K562 (cell line): ENCODE measurements around the gene INO80C. TPM values are rescaled to one million over a fixed set of nuclear protein-coding genes. Genes with fewer than 3 reads are reported as not detected.
A peak's percentile ranks its signal among the peaks of the same experiment; 100 is the strongest.

Experiments
- ATAC-seq: fragments of 200-7000 bp; cut with Tn5 transposase; 3 replicates; pipeline ENCODE4 v1.9.1; 2020; ENCODE audit warnings: moderate library complexity
- BruUV-seq: library from RNA; stranded (reverse); fragments of 400-500 nt; replicated peaks from 2 replicates; lab custom pipeline; 2021; lab: Mats Ljungman, UMichigan
- CTCF ChIA-PET: fragments of 300-600 bp; formaldehyde crosslinking; extraction: SDS; loops from one replicate; lab custom pipeline; 2021; ENCODE audit warnings: low intra/inter-chr PET ratio; lab: Yijun Ruan, JAX
- POLR2A ChIA-PET: fragments of 300-600, 350-650 bp; sonication (Branson Sonifier 250); formaldehyde crosslinking; extraction: SDS; loops from one replicate; lab custom pipeline; 2021; ENCODE audit warnings: antibody characterized with exemption, inconsistent platforms; lab: Yijun Ruan, JAX
- DNase-seq, 4 experiments: peaks; one replicate each; pipeline versions ENCODE4 v3.0.0 to v3.0.0-alpha.2; 2011 to 2018; ENCODE audit warnings: low spot score in 3 of 4, mixed read lengths in 3 of 4; ENCODE audit errors: extremely low read depth in 1 of 4
- FAIRE-seq: peaks from 2 replicates; lab custom pipeline; 2011; peaks lifted over from hg19 to GRCh38; lab: Jason Lieb, UNC
- H2AFZ ChIP-seq: 2 replicates; pipeline ENCODE4 v1.6.0; 2011; ENCODE audit warnings: low read depth, low read length, control low read depth, inconsistent platforms
- H3K27ac ChIP-seq: fragments of 200-600 bp; 3 replicates; pipeline ENCODE4 v1.8.0; 2011; ENCODE audit warnings: low read depth, mild to moderate bottlenecking, control low read depth, inconsistent platforms, low read length, moderate library complexity, mixed read lengths; ENCODE audit errors: extremely low read depth
- H3K27me3 ChIP-seq, 2 experiments: fragments of 300-600 bp in 1 of 2; 2 replicates in 1 of 2; 3 replicates in 1 of 2; pipeline versions ENCODE4 v1.6.0 to v1.8.0; 2011; ENCODE audit warnings: inconsistent platforms in 2 of 2, low read length in 2 of 2, mild to moderate bottlenecking in 1 of 2, mixed read lengths in 1 of 2, moderate library complexity in 1 of 2; ENCODE audit not compliant: control insufficient read depth in 2 of 2, insufficient read depth in 2 of 2
- H3K36me3 ChIP-seq: fragments of 300-600 bp; 3 replicates; pipeline ENCODE4 v1.8.0; 2011; ENCODE audit warnings: mild to moderate bottlenecking, low read length, inconsistent platforms; ENCODE audit not compliant: control insufficient read depth, insufficient read depth
- H3K4me1 ChIP-seq, 2 experiments: fragments of 200-600 bp in 1 of 2; replicated peaks in 1 of 2; 2 replicates in 1 of 2; 3 replicates in 1 of 2; pipeline versions ENCODE4 v1.5.1 to v1.8.0; 2011; ENCODE audit warnings: inconsistent platforms in 2 of 2, low read length in 2 of 2, mild to moderate bottlenecking in 1 of 2, mixed read lengths in 1 of 2, moderate library complexity in 1 of 2; ENCODE audit not compliant: control insufficient read depth in 2 of 2, insufficient read depth in 2 of 2
- H3K4me2 ChIP-seq: 2 replicates; pipeline ENCODE4 v1.6.1; 2011; ENCODE audit warnings: low read length, control low read depth, inconsistent platforms, mixed read lengths; ENCODE audit not compliant: insufficient read depth
- H3K4me3 ChIP-seq: fragments of 200-600 bp; sonication (generic), shearing (Covaris generic); 2 replicates; pipeline ENCODE4 v1.5.1; 2016; ENCODE audit warnings: control low read depth, inconsistent platforms
- H3K79me2 ChIP-seq: fragments of 200-600 bp; 3 replicates; pipeline ENCODE4 v1.8.0; 2011; ENCODE audit warnings: low read length, inconsistent platforms; ENCODE audit not compliant: control insufficient read depth, insufficient read depth
- H3K9ac ChIP-seq, 2 experiments: 2 replicates each; pipeline versions ENCODE4 v1.6.0 to v1.6.1; 2011; ENCODE audit warnings: low read depth in 2 of 2, low read length in 2 of 2, control low read depth in 1 of 2, inconsistent platforms in 1 of 2, mild to moderate bottlenecking in 1 of 2, mixed read lengths in 1 of 2; ENCODE audit not compliant: insufficient read depth in 1 of 2
- H3K9me1 ChIP-seq: one replicate; pipeline ENCODE4 v1.6.0; 2011; ENCODE audit warnings: inconsistent platforms, mild to moderate bottlenecking, low read length, moderate library complexity; ENCODE audit not compliant: control insufficient read depth, insufficient read depth
- H3K9me3 ChIP-seq: replicated peaks from 2 replicates; pipeline ENCODE4 v1.5.1; 2011; ENCODE audit warnings: low read depth, low read length, inconsistent platforms; ENCODE audit not compliant: control insufficient read depth, insufficient read depth
- H4K20me1 ChIP-seq: replicated peaks from 2 replicates; pipeline ENCODE4 v1.6.1; 2011; ENCODE audit warnings: low read length, inconsistent platforms, mixed read lengths; ENCODE audit not compliant: control insufficient read depth, insufficient read depth
- AFF4 ChIP-seq: sonication (generic); formaldehyde crosslinking; IDR thresholded peaks from 2 replicates; pipeline ENCODE4 v1.8.0; 2023; ENCODE audit warnings: mild to moderate bottlenecking, missing genetic modification reagents
- CHD4 ChIP-seq: fragments of 200-600 bp; sonication (generic); IDR thresholded peaks from 3 replicates; pipeline ENCODE4 v1.6.1; 2012; ENCODE audit warnings: low read depth, mild to moderate bottlenecking, mixed read lengths, low read length, inconsistent platforms; ENCODE audit not compliant: insufficient read depth, insufficient replicate concordance, poor library complexity, severe bottlenecking
- CTCF ChIP-seq, 3 experiments: IDR thresholded peaks in 2 of 3; conservative IDR thresholded peaks in 1 of 3; 2 replicates each; pipeline ENCODE4 v1.5.1; 2011 to 2012; ENCODE audit warnings: low read length in 3 of 3, mild to moderate bottlenecking in 3 of 3, control low read depth in 2 of 3, improper control_type of control experiment in 1 of 3, inconsistent platforms in 1 of 3, low read depth in 1 of 3, mixed read lengths in 1 of 3, moderate library complexity in 1 of 3; ENCODE audit not compliant: insufficient read depth in 2 of 3
- HDAC1 ChIP-seq, 2 experiments: fragments of 450-650 bp; IDR thresholded peaks; 2 replicates each; pipeline ENCODE4 v1.6.1; 2016 to 2017; ENCODE audit warnings: inconsistent platforms in 1 of 2, mild to moderate bottlenecking in 1 of 2, moderate library complexity in 1 of 2
- HNRNPL ChIP-seq: fragments of 200-400 bp; formaldehyde crosslinking; IDR thresholded peaks from 2 replicates; pipeline ENCODE4 v1.6.1; 2017; ENCODE audit warnings: low read depth, mild to moderate bottlenecking, low read length
- MBD1 ChIP-seq: fragments of 250-450 bp; sonication (Bioruptor Pico); IDR thresholded peaks from 2 replicates; pipeline ENCODE4 v1.8.0; 2022; ENCODE audit warnings: inconsistent platforms
- MTA2 ChIP-seq: fragments of 450-650 bp; IDR thresholded peaks from 2 replicates; pipeline ENCODE4 v1.6.1; 2016; ENCODE audit warnings: low read depth
- PKNOX1 ChIP-seq: fragments of 450-650 bp; IDR thresholded peaks from 2 replicates; pipeline ENCODE4 v1.6.1; 2016
- RCOR1 ChIP-seq, 2 experiments: IDR thresholded peaks; 2 replicates each; pipeline ENCODE4 v1.6.1; 2012; ENCODE audit warnings: low read depth in 2 of 2, low read length in 2 of 2, borderline replicate concordance in 1 of 2, improper control_type of control experiment in 1 of 2
- SREBF1 ChIP-seq: fragments of 150-350 bp; IDR thresholded peaks from 2 replicates; pipeline ENCODE4 v1.6.1; 2014; ENCODE audit warnings: antibody characterized with exemption, low read depth, low read length, borderline replicate concordance
- ZNF263 ChIP-seq: sonication (generic); formaldehyde crosslinking; IDR thresholded peaks from 2 replicates; pipeline ENCODE4 v1.8.0; 2022; ENCODE audit warnings: mild to moderate bottlenecking, missing genetic modification reagents, borderline replicate concordance
- WGBS: fragments of 100-300 bp; shearing (Covaris generic); methylation state at CpG from one replicate; pipeline ENCODE4 v1.1.6; 2016; ENCODE audit warnings: low coverage, mixed read lengths; ENCODE audit not compliant: insufficient coverage; ENCODE audit errors: missing lambda C conversion rate; 5-methylcytosine and 5-hydroxymethylcytosine counted together
- in situ Hi-C: fragments of 300-500 bp; cut with MboI; formaldehyde crosslinking; loops from 4 replicates; pipeline ENCODE4 v1.15.0; 2018; ENCODE audit warnings: inconsistent platforms, mixed read lengths
- intact Hi-C: fragments of 100-400 bp; cut with micrococcal nuclease; formaldehyde crosslinking; loops from 2 replicates; pipeline ENCODE4 v1.14.2; 2022
- polyA plus RNA-seq, 8 experiments: library from polyadenylated mRNA; depleted of rRNA in 4 of 8; stranded (reverse) in 5 of 8; unstranded in 3 of 8; fragments of >200 nt; fragmentation: Nextera tagmentation in 2 of 8; fragmentation: Illumina TruSeq in 1 of 8; extraction: Ambion mirVana in 2 of 8; extraction: Trizol in 1 of 8; gene quantifications; 2 replicates each; pipeline versions ENCODE4 v1.2.1 to v1.2.3, GENCODE V29; 2011 to 2014; ENCODE audit warnings: inconsistent platforms in 1 of 8, missing spikeins in 1 of 8
- total RNA-seq, 7 experiments: library from RNA; depleted of rRNA in 6 of 7; stranded (reverse); fragments of >200 nt in 6 of 7; fragmentation: Illumina TruSeq in 2 of 7; extraction: Trizol in 2 of 7; gene quantifications; 2 replicates each; pipeline versions ENCODE4 v1.2.1 to v1.2.3, GENCODE V29; 2011 to 2021; ENCODE audit warnings: low replicate concordance in 1 of 7

Gene INO80C
- total and polyA plus RNA-seq, 9 of the 15 experiments (the other 6 are each of a cell fraction or from before 2014, with no cell fraction given), result 14.3 to 53.3 (median 46.6) TPM

GRCh38 chr18:35432565-35433001 lies 65.2 kb downstream of the INO80C start:
- FAIRE-seq (no peak), ATAC-seq (no peak), DNase-seq (no peak)
- Histone ChIP-seq H3K27ac (no peak overlapping the region), H4K20me1 (no peaks in the 10 kb centered on the region), H3K4me2 (no peak overlapping the region), H3K36me3 (no peaks in the 10 kb centered on the region), H3K9ac (no peak overlapping the region), H3K9me3 (no peaks in the 10 kb centered on the region), H2AFZ (no peak overlapping the region), H3K9me1 (no peaks in the 10 kb centered on the region), H3K4me3 (no peak overlapping the region), H3K4me1 (peaks cover 0 to 3% of the 10 kb centered on the region in 2 experiments; a peak in 2 of 5 replicates), H3K27me3 (no peaks in the 10 kb centered on the region), H3K79me2 (no peaks in the 10 kb centered on the region)
- WGBS, result 0% methylated on average over 1 of the region's 1 CpG
- intact Hi-C loops, result no loop called here
- in situ Hi-C loops, result no loop called here
- no TSS peak for BruUV-seq
- ChIA-PET CTCF (no interaction called here), POLR2A (no interaction called here)
- TF ChIP-seq PKNOX1 (no peak), SREBF1 (no peak), CTCF (IDR thresholded peaks at IDR 0.05 in 2 of 3, conservative IDR thresholded peaks at IDR 0.05 in 1 of 3; ENCODE audit: insufficient read depth in 2 of 3, low read depth in 1 of 3, low read length in 3 of 3) (no peak), MTA2 (no peak), MBD1 (CRISPR knock-in tag) (no peak), HNRNPL (no peak), HDAC1 (IDR thresholded peaks at IDR 0.05) (peak in 1 of 2 experiments; percentile 54; a peak in 1 of 4 replicates), CHD4 (no peak), AFF4 (CRISPR knock-in tag) (no peak), ZNF263 (CRISPR knock-in tag) (no peak), RCOR1 (IDR thresholded peaks at IDR 0.05; ENCODE audit: borderline replicate concordance in 1 of 2, low read depth in 2 of 2, low read length in 2 of 2) (peak; percentile 78 to 88)
